Calu3 (cell line): Measurements from ENCODE around the gene ABHD18. TPM values are rescaled to one million over a fixed set of nuclear protein-coding genes. Genes with fewer than 3 reads are reported as not detected.
A peak's percentile ranks its signal among the peaks of the same experiment; 100 is the strongest.

Source experiments
- Bru-seq: library from RNA; stranded (reverse); fragments of 400-500 nt; gene quantifications from one replicate; lab custom pipeline; 2021; lab: Mats Ljungman, UMichigan
- BruChase-seq, 2 experiments: library from RNA; stranded (reverse); fragments of 400-500 nt; gene quantifications; one replicate each; lab custom pipeline; 2021; lab: Mats Ljungman, UMichigan
- BruUV-seq: library from RNA; stranded (reverse); fragments of 400-500 nt; replicated peaks from 2 replicates; lab custom pipeline; 2021; lab: Mats Ljungman, UMichigan
- CTCF ChIA-PET: fragments of 300-600 bp; sonication (Branson Sonifier 250); formaldehyde crosslinking; loops from one replicate; lab custom pipeline; 2022; ENCODE audit warnings: antibody characterized with exemption; lab: Charles Lee
- DNase-seq: peaks from one replicate; pipeline ENCODE4 v3.0.0; 2022
- H3K27ac Mint-ChIP-seq: one replicate; pipeline ENCODE4 v1.8.0; 2022; ENCODE audit warnings: mixed read lengths; ENCODE audit not compliant: unreplicated experiment
- H3K27me3 Mint-ChIP-seq: one replicate; pipeline ENCODE4 v1.8.0; 2022; ENCODE audit warnings: mixed read lengths; ENCODE audit not compliant: unreplicated experiment
- H3K36me3 Mint-ChIP-seq: one replicate; pipeline ENCODE4 v1.8.0; 2022; ENCODE audit warnings: mild to moderate bottlenecking, moderate library complexity, mixed read lengths; ENCODE audit not compliant: insufficient read depth, unreplicated experiment
- H3K4me1 Mint-ChIP-seq: one replicate; pipeline ENCODE4 v1.8.0; 2022; ENCODE audit warnings: mild to moderate bottlenecking, low read depth, mixed read lengths; ENCODE audit not compliant: unreplicated experiment
- H3K4me3 Mint-ChIP-seq: one replicate; pipeline ENCODE4 v1.8.0; 2022; ENCODE audit warnings: mild to moderate bottlenecking, low read depth, moderate library complexity, mixed read lengths; ENCODE audit not compliant: unreplicated experiment
- H3K9me3 Mint-ChIP-seq: one replicate; pipeline ENCODE4 v1.8.0; 2022; ENCODE audit warnings: low read depth, mixed read lengths; ENCODE audit not compliant: unreplicated experiment
- CTCF ChIP-seq: fragments of 200-600 bp; IDR thresholded peaks from one replicate; pipeline ENCODE4 v1.8.0; 2022; ENCODE audit warnings: antibody characterized with exemption; ENCODE audit not compliant: unreplicated experiment
- intact Hi-C: fragments of 100-400 bp; cut with micrococcal nuclease; formaldehyde crosslinking; loops from one replicate; pipeline ENCODE4 v1.10.0; 2022; ENCODE audit not compliant: unreplicated experiment
- long read RNA-seq: library from polyadenylated mRNA; stranded (forward); transcript quantifications from one replicate; pipeline ENCODE4 v2.0.0, GENCODE V29; 2022
- total RNA-seq: library from RNA; stranded (reverse); gene quantifications from 2 replicates; pipeline ENCODE4 v1.2.3, GENCODE V29; 2022

Gene ABHD18
- total RNA-seq (7.3 and 8.5 TPM in 2 replicates), Bru-seq, nascent RNA (percentile 63 among the genes with signal in this experiment), BruChase-seq, experiment 1, labeled RNA remaining after a 6-hour chase (percentile 60 among the genes with signal in this experiment), BruChase-seq, experiment 2, labeled RNA remaining after a 2-hour chase (percentile 73 among the genes with signal in this experiment)
- long read RNA-seq, partial matches to known transcripts, result 0 of 2 reads
- long read RNA-seq, other reads (novel, unspliced or antisense), result 2 of 2 reads

- no peaks in the 10 kb centered on the region for H3K4me1 Mint-ChIP-seq
- no TSS peak for BruUV-seq
- no peaks in the 10 kb centered on the region for H3K9me3 Mint-ChIP-seq
- H3K36me3 Mint-ChIP-seq, result peaks cover 31% of the 10 kb centered on the region
- intact Hi-C loops, result loop anchor here (10.0 kb wide), 1 partner anchor 100 kb away; the partner anchor contains the start of gene LARP1B
- DNase-seq, result peak; percentile 97
- TF ChIP-seq CTCF, result no peak
- peak within 1 kb of the TSS; percentile 95 for H3K4me3 Mint-ChIP-seq
- H3K27ac Mint-ChIP-seq, result peak within 1 kb of the TSS; percentile 95
- CTCF ChIA-PET, result interaction anchor here (0.5 to 1.1 kb wide), 3 partner anchors 13 to 330 kb away, joined by 3 read pairs; partner anchors contain the start of gene LARP1B
- H3K27me3 Mint-ChIP-seq, result no peaks in the 10 kb centered on the region
Observed at GRCh38 chr4:127965062-127965802, at the start of gene ABHD18, which contains the start of gene MFSD8. Gene ABHD18 (plus strand): TSS chr4:127965406. CDS start chr4:127982956, 17,550 bp downstream. Gene MFSD8 (minus strand): TSS chr4:127965173. CDS start chr4:127965133, 40 bp downstream.

GRCh38 chr4:127916512-127916911, 48.7 kb upstream of the ABHD18 start:
- BruUV-seq, result no TSS peak
- CTCF ChIA-PET, result no interaction called here

GRCh38 chr4:127917151-127917550, 48.1 kb upstream of the ABHD18 start:
- CTCF ChIA-PET, result no interaction called here
- no peak for TF ChIP-seq CTCF

More at GRCh38 chr4:127916512-127916911, 48.7 kb upstream of the ABHD18 start:
- no peaks in the 10 kb centered on the region for H3K27me3 Mint-ChIP-seq
- no peak for TF ChIP-seq CTCF
- H3K4me3 Mint-ChIP-seq, result no peak overlapping the region
- H3K36me3 Mint-ChIP-seq, result peaks cover 5% of the 10 kb centered on the region
- H3K27ac Mint-ChIP-seq, result no peak overlapping the region
- no peaks in the 10 kb centered on the region for H3K9me3 Mint-ChIP-seq
- H3K4me1 Mint-ChIP-seq, result no peaks in the 10 kb centered on the region
- intact Hi-C loops, result no loop called here
- no peak for DNase-seq

GRCh38 chr4:127920521-127920920, 44.7 kb upstream of the ABHD18 start:
- Mint-ChIP-seq H3K27ac (no peak overlapping the region), H3K27me3 (no peaks in the 10 kb centered on the region), H3K4me1 (no peaks in the 10 kb centered on the region), H3K9me3 (no peaks in the 10 kb centered on the region), H3K36me3 (peaks cover 5% of the 10 kb centered on the region), H3K4me3 (no peak overlapping the region)
- BruUV-seq, result no TSS peak
- CTCF ChIA-PET, result no interaction called here
- TF ChIP-seq CTCF, result no peak
- no peak for DNase-seq
- intact Hi-C loops, result no loop called here

More at GRCh38 chr4:127917151-127917550, 48.1 kb upstream of the ABHD18 start:
- Mint-ChIP-seq H3K36me3 (peaks cover 5% of the 10 kb centered on the region), H3K9me3 (no peaks in the 10 kb centered on the region), H3K4me3 (no peak overlapping the region), H3K27me3 (no peaks in the 10 kb centered on the region), H3K27ac (no peak overlapping the region), H3K4me1 (no peaks in the 10 kb centered on the region)
- intact Hi-C loops, result no loop called here
- BruUV-seq, result no TSS peak
- DNase-seq, result no peak
